ENCODE data around the gene FMNL2.

FMNL2 gene

GRCh38 chr2:152617456-152618192, 282.6 kb downstream of the FMNL2 start:
- DNase-seq (ENCODE audit: low read depth) = no peak

GRCh38 chr2:152618193-152618564, 283.2 kb downstream of the FMNL2 start:
- no peak for DNase-seq (ENCODE audit: low read depth)

GRCh38 chr2:152620208-152620607, 285.2 kb downstream of the FMNL2 start:
- no peak for DNase-seq (ENCODE audit: low read depth)

- DNase-seq (ENCODE audit: low read depth) = no peak
Measured at GRCh38 chr2:152620985-152621384, 286.0 kb downstream of the FMNL2 start.

- DNase-seq (ENCODE audit: low read depth) = no peak
Measured at GRCh38 chr2:152622219-152622618, 287.2 kb downstream of the FMNL2 start.

GRCh38 chr2:152623076-152623740, 288.2 kb downstream of the FMNL2 start:
- no peak for DNase-seq (ENCODE audit: low read depth)

GRCh38 chr2:152623775-152624174, 288.8 kb downstream of the FMNL2 start:
- DNase-seq (ENCODE audit: low read depth) = no peak

- no peak for DNase-seq (ENCODE audit: low read depth)
Measured at GRCh38 chr2:152624805-152625204, 289.8 kb downstream of the FMNL2 start.

- DNase-seq (ENCODE audit: low read depth) = no peak
Measured at GRCh38 chr2:152626911-152627339, 292.0 kb downstream of the FMNL2 start.

- DNase-seq (ENCODE audit: low read depth) = no peak
Measured at GRCh38 chr2:152627351-152627957, 292.5 kb downstream of the FMNL2 start.

- DNase-seq (ENCODE audit: low read depth) = no peak
Measured at GRCh38 chr2:152629202-152629601, 294.2 kb downstream of the FMNL2 start.

GRCh38 chr2:152630466-152630865, 295.5 kb downstream of the FMNL2 start:
- DNase-seq (ENCODE audit: low read depth) = no peak

GRCh38 chr2:152632736-152633135, 297.8 kb downstream of the FMNL2 start:
- no peak for DNase-seq (ENCODE audit: low read depth)

GRCh38 chr2:152635635-152636298, 300.8 kb downstream of the FMNL2 start:
- DNase-seq (ENCODE audit: low read depth) = peak; percentile 66

GRCh38 chr2:152637251-152637650, 302.3 kb downstream of the FMNL2 start:
- DNase-seq (ENCODE audit: low read depth) = no peak

GRCh38 chr2:152638056-152638455, 303.1 kb downstream of the FMNL2 start:
- no peak for DNase-seq (ENCODE audit: low read depth)

GRCh38 chr2:152638590-152638989, 303.6 kb downstream of the FMNL2 start:
- DNase-seq (ENCODE audit: low read depth) = no peak

GRCh38 chr2:152644189-152644873, 309.4 kb downstream of the FMNL2 start:
- no peak for DNase-seq (ENCODE audit: low read depth)

- DNase-seq (ENCODE audit: low read depth) = no peak
Measured at GRCh38 chr2:152646264-152646663, 311.3 kb downstream of the FMNL2 start.

GRCh38 chr2:152646775-152647174, 311.8 kb downstream of the FMNL2 start:
- DNase-seq (ENCODE audit: low read depth) = no peak

- no peak for DNase-seq (ENCODE audit: low read depth)
Measured at GRCh38 chr2:152647552-152647951, 312.6 kb downstream of the FMNL2 start.

- no peak for DNase-seq (ENCODE audit: low read depth)
Measured at GRCh38 chr2:152648336-152648735, 313.4 kb downstream of the FMNL2 start.

Measured in activated T-cell treated with anti-CD3 and anti-CD28 coated beads for 1 hour (primary cell).